Renal cortical epithelial cell (primary cell): ENCODE results near the gene ANKRD62. TPM values are rescaled to one million over a fixed set of nuclear protein-coding genes. Genes with fewer than 3 reads are reported as not detected.
"Not testable (repeated sequence)": the region's sequence is repeated elsewhere in the genome, so short reads cannot be mapped to it uniquely, and the experiment has no call there.

Source experiments
- DNase-seq: peaks from one replicate; pipeline ENCODE4 v3.0.0-alpha.2; 2011; ENCODE audit warnings: low read depth
- total RNA-seq: library from RNA; depleted of rRNA; stranded (reverse); fragments of >200 nt; gene quantifications from 2 replicates; pipeline ENCODE4 v1.2.3, GENCODE V29; 2014

Gene ANKRD62
- total RNA-seq, 1 donor from 2014 or later = not detected

- no peak for DNase-seq
Observed at GRCh38 chr18:12098374-12098773, 4.7 kb downstream of the ANKRD62 start.

GRCh38 chr18:12099160-12099559 lies 5.5 kb downstream of the ANKRD62 start:
- no peak for DNase-seq

- DNase-seq = no peak
Observed at GRCh38 chr18:12101266-12101665, 7.6 kb downstream of the ANKRD62 start.

GRCh38 chr18:12102136-12102842 lies 8.6 kb downstream of the ANKRD62 start:
- no peak for DNase-seq

- DNase-seq = no peak
Observed at GRCh38 chr18:12106471-12106870, 12.8 kb downstream of the ANKRD62 start.

GRCh38 chr18:12109836-12110235 lies 16.2 kb downstream of the ANKRD62 start:
- no peak for DNase-seq

GRCh38 chr18:12113999-12114646 lies 20.5 kb downstream of the ANKRD62 start:
- no peak for DNase-seq

GRCh38 chr18:12119358-12119757 lies 25.7 kb downstream of the ANKRD62 start:
- no peak for DNase-seq

GRCh38 chr18:12121175-12122042 lies 27.8 kb downstream of the ANKRD62 start:
- no peak for DNase-seq

GRCh38 chr18:12122043-12122389 lies 28.4 kb downstream of the ANKRD62 start:
- DNase-seq = not testable (repeated sequence)

- not testable (repeated sequence) for DNase-seq
Observed at GRCh38 chr18:12127647-12128046, 34.0 kb downstream of the ANKRD62 start.

GRCh38 chr18:12138831-12139230 lies 45.2 kb downstream of the ANKRD62 start:
- DNase-seq = not testable (repeated sequence)

GRCh38 chr18:12140866-12141265 lies 47.2 kb downstream of the ANKRD62 start:
- not testable (repeated sequence) for DNase-seq

- not testable (repeated sequence) for DNase-seq
Observed at GRCh38 chr18:12141778-12142177, 48.1 kb downstream of the ANKRD62 start.

GRCh38 chr18:12149431-12149830 lies 55.8 kb downstream of the ANKRD62 start:
- not testable (repeated sequence) for DNase-seq

GRCh38 chr18:12154361-12154760 lies 60.7 kb downstream of the ANKRD62 start:
- DNase-seq = no peak

GRCh38 chr18:12155996-12156395 lies 62.4 kb downstream of the ANKRD62 start:
- DNase-seq = no peak

- peak; percentile 14 for DNase-seq
Observed at GRCh38 chr18:12159446-12159845, 65.8 kb downstream of the ANKRD62 start.

GRCh38 chr18:12162786-12163185 lies 69.1 kb downstream of the ANKRD62 start:
- no peak for DNase-seq

GRCh38 chr18:12165038-12165768 lies 71.6 kb downstream of the ANKRD62 start:
- DNase-seq = no peak
